Osteocyte (in vitro differentiated cells): Measurements from ENCODE around the gene DHRS3. TPM values are rescaled to one million over a fixed set of nuclear protein-coding genes. Genes with fewer than 3 reads are reported as not detected.

Source experiments
- DNase-seq: peaks from one replicate; pipeline ENCODE4 v3.0.0; 2021; ENCODE audit warnings: mixed read lengths; ENCODE audit not compliant: unreplicated experiment; ENCODE audit errors: extremely low spot score
- H3K27ac Mint-ChIP-seq: one replicate; pipeline ENCODE4 v1.8.0; 2021; ENCODE audit warnings: mild to moderate bottlenecking, mixed read lengths; ENCODE audit not compliant: unreplicated experiment
- H3K27me3 Mint-ChIP-seq: one replicate; pipeline ENCODE4 v1.8.0; 2021; ENCODE audit warnings: mixed read lengths; ENCODE audit not compliant: unreplicated experiment
- H3K36me3 Mint-ChIP-seq: one replicate; pipeline ENCODE4 v1.8.0; 2021; ENCODE audit warnings: mixed read lengths; ENCODE audit not compliant: unreplicated experiment
- H3K4me1 Mint-ChIP-seq: one replicate; pipeline ENCODE4 v1.8.0; 2021; ENCODE audit warnings: mixed read lengths; ENCODE audit not compliant: unreplicated experiment
- H3K4me3 Mint-ChIP-seq: one replicate; pipeline ENCODE4 v1.8.0; 2021; ENCODE audit warnings: mild to moderate bottlenecking, moderate library complexity, mixed read lengths; ENCODE audit not compliant: unreplicated experiment
- H3K9me3 Mint-ChIP-seq: one replicate; pipeline ENCODE4 v1.8.0; 2021; ENCODE audit warnings: mixed read lengths; ENCODE audit not compliant: unreplicated experiment
- total RNA-seq: library from RNA; stranded (reverse); gene quantifications from 2 replicates; pipeline ENCODE4 v1.2.1, GENCODE V29; 2021
- TF ChIP-seq, protein P1 (sequence below): fragments of 200-600 bp; sonication (generic); IDR thresholded peaks from 2 replicates; pipeline ENCODE4 v1.5.0; 2021; ENCODE audit warnings: antibody characterized with exemption, mild to moderate bottlenecking, moderate library complexity

The DHRS3 gene
- total RNA-seq, 1 donor from 2014 or later, result 52.5 TPM

DNA sequence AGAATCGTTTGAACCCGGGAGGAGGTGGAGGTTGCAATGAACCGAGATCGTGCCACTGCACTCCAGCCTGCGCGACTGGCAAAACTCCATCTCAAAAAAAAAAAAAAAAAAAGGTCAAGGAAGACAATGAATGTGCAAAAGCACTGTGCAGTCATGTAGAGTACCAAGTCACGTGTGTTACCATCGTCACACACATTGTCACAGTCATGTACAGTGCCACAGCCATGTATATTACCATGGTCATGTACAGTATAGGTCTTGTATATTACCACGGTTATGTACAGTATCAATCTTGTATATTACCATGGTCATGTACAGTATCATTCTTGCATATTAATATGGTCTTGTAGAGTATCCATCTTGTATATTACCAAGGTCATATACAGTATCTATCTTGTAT is 13.0 kb downstream of the DHRS3 start:
- Mint-ChIP-seq H3K4me3 (no peak overlapping the region), H3K4me1 (peaks cover 28% of the 10 kb centered on the region), H3K27ac (no peak overlapping the region), H3K36me3 (peaks cover 8% of the 10 kb centered on the region), H3K27me3 (no peaks in the 10 kb centered on the region), H3K9me3 (peaks cover 3% of the 10 kb centered on the region)
- no peak for DNase-seq
- TF ChIP-seq, protein P1, sequence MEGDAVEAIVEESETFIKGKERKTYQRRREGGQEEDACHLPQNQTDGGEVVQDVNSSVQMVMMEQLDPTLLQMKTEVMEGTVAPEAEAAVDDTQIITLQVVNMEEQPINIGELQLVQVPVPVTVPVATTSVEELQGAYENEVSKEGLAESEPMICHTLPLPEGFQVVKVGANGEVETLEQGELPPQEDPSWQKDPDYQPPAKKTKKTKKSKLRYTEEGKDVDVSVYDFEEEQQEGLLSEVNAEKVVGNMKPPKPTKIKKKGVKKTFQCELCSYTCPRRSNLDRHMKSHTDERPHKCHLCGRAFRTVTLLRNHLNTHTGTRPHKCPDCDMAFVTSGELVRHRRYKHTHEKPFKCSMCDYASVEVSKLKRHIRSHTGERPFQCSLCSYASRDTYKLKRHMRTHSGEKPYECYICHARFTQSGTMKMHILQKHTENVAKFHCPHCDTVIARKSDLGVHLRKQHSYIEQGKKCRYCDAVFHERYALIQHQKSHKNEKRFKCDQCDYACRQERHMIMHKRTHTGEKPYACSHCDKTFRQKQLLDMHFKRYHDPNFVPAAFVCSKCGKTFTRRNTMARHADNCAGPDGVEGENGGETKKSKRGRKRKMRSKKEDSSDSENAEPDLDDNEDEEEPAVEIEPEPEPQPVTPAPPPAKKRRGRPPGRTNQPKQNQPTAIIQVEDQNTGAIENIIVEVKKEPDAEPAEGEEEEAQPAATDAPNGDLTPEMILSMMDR, result no peak

DNA sequence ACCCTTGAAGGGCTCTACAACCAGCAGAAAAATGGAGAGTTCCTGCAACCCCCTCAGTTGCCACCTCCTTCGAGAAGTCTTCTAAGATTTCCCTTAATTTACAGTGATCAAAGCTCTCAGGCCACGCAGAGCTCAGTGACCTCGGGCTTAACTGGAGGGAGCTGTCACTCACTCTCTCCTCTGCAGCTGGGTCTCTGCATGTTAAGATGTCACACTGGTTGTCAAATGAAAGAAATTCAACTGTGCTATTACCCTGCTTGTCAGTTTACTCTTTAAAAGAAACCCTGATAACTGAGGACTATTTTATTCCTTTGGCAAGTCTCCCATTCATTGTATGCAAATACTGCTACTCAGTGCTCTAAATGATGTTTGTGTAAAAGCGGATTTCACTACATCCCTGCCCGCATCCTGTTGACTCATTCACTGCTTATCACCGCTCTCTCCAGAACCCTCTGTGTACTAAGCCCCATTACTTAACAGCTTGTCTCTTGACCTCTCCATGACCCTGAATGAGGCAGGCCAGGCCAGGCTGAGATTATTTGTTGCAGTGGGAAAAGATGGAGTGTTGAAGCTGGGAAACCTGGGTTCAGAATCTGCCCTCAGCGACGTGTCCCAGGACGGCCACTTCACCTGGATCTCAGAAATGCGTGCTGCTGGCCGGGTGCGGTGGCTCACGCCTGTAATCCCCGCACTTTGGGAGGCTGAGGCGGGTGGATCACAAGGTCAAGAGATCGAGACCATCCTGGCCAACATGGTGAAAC is 13.7 kb downstream of the DHRS3 start:
- DNase-seq, result no peak
- no peak overlapping the region for H3K4me3 Mint-ChIP-seq
- peaks cover 3% of the 10 kb centered on the region for H3K9me3 Mint-ChIP-seq
- H3K27me3 Mint-ChIP-seq, result no peaks in the 10 kb centered on the region
- TF ChIP-seq, protein P1, result no peak
- H3K4me1 Mint-ChIP-seq, result peaks cover 28% of the 10 kb centered on the region
- H3K36me3 Mint-ChIP-seq, result peaks cover 6% of the 10 kb centered on the region
- H3K27ac Mint-ChIP-seq, result no peak overlapping the region

DNA sequence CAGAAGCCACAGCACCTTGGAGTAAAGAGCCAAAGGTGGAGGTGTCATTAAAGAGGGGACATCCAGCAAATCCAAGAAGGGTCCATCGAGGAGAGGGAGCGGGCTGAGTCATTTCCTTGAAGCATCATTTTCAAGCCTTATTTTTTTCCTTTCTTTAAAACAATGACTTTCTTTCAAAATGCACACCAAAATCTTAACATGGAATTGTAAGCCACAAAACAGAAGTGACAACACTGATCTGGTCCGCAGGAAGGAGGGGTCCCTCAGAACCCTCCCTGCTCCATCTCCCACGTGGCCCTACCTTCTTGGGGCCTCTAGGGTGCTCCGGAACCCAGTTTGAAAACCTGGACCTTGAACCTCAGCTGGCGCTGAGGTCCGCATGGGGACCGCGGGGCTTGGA is 14.8 kb downstream of the DHRS3 start:
- TF ChIP-seq, protein P1, result no peak
- no peak for DNase-seq
- no peak overlapping the region for H3K4me3 Mint-ChIP-seq
- H3K27me3 Mint-ChIP-seq, result no peaks in the 10 kb centered on the region
- H3K9me3 Mint-ChIP-seq, result peaks cover 3% of the 10 kb centered on the region
- H3K36me3 Mint-ChIP-seq, result peaks cover 6% of the 10 kb centered on the region
- H3K4me1 Mint-ChIP-seq, result peaks cover 26% of the 10 kb centered on the region
- no peak overlapping the region for H3K27ac Mint-ChIP-seq

DNA sequence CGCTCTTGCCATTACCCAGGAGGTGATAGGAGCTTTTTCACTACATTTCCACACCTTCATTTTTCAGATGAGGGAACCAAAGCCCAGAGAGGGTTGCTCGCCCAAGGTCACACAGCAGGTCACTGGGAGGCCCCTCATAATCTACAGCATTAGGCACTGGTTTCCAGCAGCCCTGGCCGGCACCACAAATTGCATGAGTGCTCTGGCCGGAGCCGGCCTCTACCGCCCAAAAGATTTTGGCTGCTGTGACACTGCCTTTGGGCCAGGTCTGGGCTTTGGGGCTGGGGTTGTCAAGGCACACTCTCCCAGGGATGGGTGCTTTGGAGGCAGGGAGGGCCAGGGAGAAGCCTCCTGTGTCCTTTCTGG is 15.4 kb downstream of the DHRS3 start:
- DNase-seq, result no peak
- TF ChIP-seq, protein P1, result no peak
- Mint-ChIP-seq H3K4me1 (peaks cover 28% of the 10 kb centered on the region), H3K4me3 (no peak overlapping the region), H3K9me3 (peaks cover 3% of the 10 kb centered on the region), H3K27ac (no peak overlapping the region), H3K36me3 (peaks cover 5% of the 10 kb centered on the region), H3K27me3 (no peaks in the 10 kb centered on the region)

DNA sequence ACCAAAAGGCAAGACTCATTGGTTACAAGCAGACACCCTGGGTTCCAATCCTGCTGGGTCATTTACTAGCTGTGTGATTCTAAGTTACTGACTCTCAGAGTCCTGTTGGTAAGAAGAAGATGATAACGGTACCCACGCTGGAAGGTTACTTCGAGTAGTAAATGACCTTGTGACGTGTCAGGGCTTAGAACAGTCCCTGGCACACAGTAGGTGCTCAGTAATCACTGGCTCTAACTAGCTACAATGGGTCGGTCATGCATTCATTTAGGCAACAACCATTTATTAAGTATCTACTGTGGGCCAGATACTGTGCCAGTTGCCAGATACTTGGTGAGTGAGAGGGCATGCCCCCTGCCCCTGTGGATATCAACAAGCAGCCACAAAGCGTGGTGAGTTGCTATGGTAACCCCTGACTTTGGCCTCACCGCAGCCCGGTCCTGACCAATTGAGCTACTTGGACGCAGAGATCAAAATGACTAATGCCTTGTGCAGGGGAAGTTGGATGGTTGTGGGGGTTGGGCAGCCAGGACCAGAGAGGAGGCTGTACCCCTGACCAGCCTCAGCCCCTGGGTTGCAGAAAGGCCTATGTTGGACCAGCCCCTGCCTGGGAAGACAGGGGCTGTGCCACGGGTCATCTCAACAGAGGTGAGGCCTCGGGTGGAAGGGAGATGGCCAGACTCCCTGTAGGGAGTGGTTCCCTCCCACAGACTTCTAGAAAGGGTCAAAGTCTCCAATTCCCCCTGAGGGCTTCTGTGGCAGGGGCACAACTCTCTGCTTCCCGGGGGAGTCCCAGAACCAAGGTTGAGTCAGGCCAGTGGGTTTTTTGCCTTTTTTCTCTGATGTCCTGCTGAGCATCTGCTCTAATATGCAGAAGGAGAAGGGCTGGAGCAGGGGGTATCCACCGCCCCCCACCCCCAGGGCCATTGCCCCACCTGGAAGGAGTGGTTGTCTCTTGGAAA is 16.0 kb downstream of the DHRS3 start:
- TF ChIP-seq, protein P1, result no peak
- Mint-ChIP-seq H3K27me3 (no peaks in the 10 kb centered on the region), H3K9me3 (no peaks in the 10 kb centered on the region), H3K4me3 (no peak overlapping the region), H3K27ac (no peak overlapping the region), H3K4me1 (peaks cover 35% of the 10 kb centered on the region), H3K36me3 (peaks cover 2% of the 10 kb centered on the region)
- no peak for DNase-seq
